MM.1S (cell line): ENCODE measurements around the gene LCN10.

ENCODE experiments used
- CTCF ChIP-seq: fragments of 300-600 bp; sonication (generic); IDR thresholded peaks from 2 replicates; pipeline ENCODE4 v1.5.1; 2016; ENCODE audit warnings: antibody characterized with exemption, low read length, mixed read lengths
- EZH2 ChIP-seq: fragments of 300-600 bp; sonication (generic); optimal IDR thresholded peaks from 2 replicates; pipeline ENCODE3; 2017; ENCODE audit warnings: low read depth, mild to moderate bottlenecking, antibody characterized with exemption, low read length, mixed read lengths
- EZH2phosphoT487 ChIP-seq: fragments of 300-600 bp; sonication (generic); IDR thresholded peaks from 2 replicates; pipeline ENCODE4 v1.6.1; 2018; ENCODE audit warnings: antibody characterized with exemption, low read length

DNA sequence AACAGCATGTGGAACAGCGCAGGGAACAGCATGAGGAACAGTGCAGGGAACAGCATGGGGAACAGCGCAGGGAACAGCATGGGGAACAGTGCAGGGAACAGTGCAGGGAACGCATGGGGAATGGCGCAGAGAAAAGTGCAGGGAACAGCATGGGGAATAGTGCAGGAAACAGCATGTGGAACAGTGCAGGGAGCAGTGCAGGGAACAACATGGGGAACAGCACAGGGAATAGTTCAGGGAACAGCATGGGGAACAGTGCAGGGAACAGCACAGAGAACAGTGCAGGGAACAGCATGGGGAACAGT, 13.3 kb upstream of the LCN10 start:
- TF ChIP-seq CTCF: no peak
- TF ChIP-seq EZH2: no peak
- no peak for TF ChIP-seq EZH2phosphoT487
